Activated naive CD4-positive, alpha-beta T cell treated with anti-CD3 and anti-CD28 coated beads, Interleukin-2, amount 10 ng/mL, durations not matched to agents 7 days and 5 days (primary cell): ENCODE results near the gene SCARB1.

Experiments
- CTCF ChIA-PET: fragments of 350-600 bp; sonication (Branson Sonifier 250); formaldehyde crosslinking; loops from one replicate; lab custom pipeline; 2021; ENCODE audit warnings: antibody characterized with exemption; lab: Charles Lee
- DNase-seq: peaks from one replicate; pipeline ENCODE4 v3.0.0-alpha.2; 2020
- H3K27ac Mint-ChIP-seq: one replicate; pipeline ENCODE4 v1.8.0; 2021; ENCODE audit warnings: mild to moderate bottlenecking, moderate library complexity, mixed read lengths
- H3K27me3 Mint-ChIP-seq: one replicate; pipeline ENCODE4 v1.8.0; 2021; ENCODE audit warnings: mild to moderate bottlenecking, mixed read lengths
- H3K36me3 Mint-ChIP-seq: one replicate; pipeline ENCODE4 v1.8.0; 2021; ENCODE audit warnings: mixed read lengths
- H3K4me1 Mint-ChIP-seq: one replicate; pipeline ENCODE4 v1.8.0; 2021; ENCODE audit warnings: mixed read lengths
- H3K4me3 Mint-ChIP-seq: one replicate; pipeline ENCODE4 v1.8.0; 2021; ENCODE audit warnings: mild to moderate bottlenecking, moderate library complexity, mixed read lengths
- H3K9me3 Mint-ChIP-seq: one replicate; pipeline ENCODE4 v1.8.0; 2021; ENCODE audit warnings: mixed read lengths

SCARB1 gene

GRCh38 chr12:124763594-124763979, 100.1 kb downstream of the SCARB1 start:
- peaks cover 24% of the 10 kb centered on the region for H3K9me3 Mint-ChIP-seq
- CTCF ChIA-PET: interaction anchor here (1.1 to 1.4 kb wide), 3 partner anchors 116 to 422 kb away, joined by 3 read pairs; no protein-coding TSS in a partner anchor
- peaks cover 51% of the 10 kb centered on the region for H3K27me3 Mint-ChIP-seq
- peaks cover 8% of the 10 kb centered on the region for H3K36me3 Mint-ChIP-seq
- no peak overlapping the region for H3K4me3 Mint-ChIP-seq
- DNase-seq: no peak
- H3K27ac Mint-ChIP-seq: no peak overlapping the region
- H3K4me1 Mint-ChIP-seq: peaks cover 5% of the 10 kb centered on the region

- peaks cover 8% of the 10 kb centered on the region for H3K36me3 Mint-ChIP-seq
- CTCF ChIA-PET: interaction anchor here (1.1 to 1.4 kb wide), 2 partner anchors 11 to 726 kb away, joined by 4 to 6 read pairs; no protein-coding TSS in a partner anchor
- no peak overlapping the region for H3K4me3 Mint-ChIP-seq
- H3K27me3 Mint-ChIP-seq: peaks cover 51% of the 10 kb centered on the region
- peaks cover 24% of the 10 kb centered on the region for H3K9me3 Mint-ChIP-seq
- DNase-seq: no peak
- H3K27ac Mint-ChIP-seq: no peak overlapping the region
- peaks cover 5% of the 10 kb centered on the region for H3K4me1 Mint-ChIP-seq
Observed at GRCh38 chr12:124762791-124763593, 100.7 kb downstream of the SCARB1 start.

- CTCF ChIA-PET: interaction anchor here (1.1 to 1.5 kb wide), 3 partner anchors 8 to 725 kb away, joined by 4 to 6 read pairs (median 4); no protein-coding TSS in a partner anchor
- no peak overlapping the region for H3K4me3 Mint-ChIP-seq
- H3K27me3 Mint-ChIP-seq: peaks cover 51% of the 10 kb centered on the region
- no peak overlapping the region for H3K27ac Mint-ChIP-seq
- no peak for DNase-seq
- H3K9me3 Mint-ChIP-seq: peaks cover 26% of the 10 kb centered on the region
- peaks cover 5% of the 10 kb centered on the region for H3K4me1 Mint-ChIP-seq
- peaks cover 8% of the 10 kb centered on the region for H3K36me3 Mint-ChIP-seq
Observed at GRCh38 chr12:124762384-124762783, 101.3 kb downstream of the SCARB1 start.

- Mint-ChIP-seq H3K4me1 (no peaks in the 10 kb centered on the region), H3K4me3 (no peak overlapping the region), H3K27ac (no peak overlapping the region), H3K9me3 (peaks cover 29% of the 10 kb centered on the region), H3K27me3 (peaks cover 48% of the 10 kb centered on the region), H3K36me3 (peaks cover 8% of the 10 kb centered on the region)
- CTCF ChIA-PET: interaction anchor here (0.9 to 1.5 kb wide), 4 partner anchors 9 to 292 kb away, joined by 3 to 6 read pairs (median 4); no protein-coding TSS in a partner anchor
- DNase-seq: no peak
Observed at GRCh38 chr12:124761871-124762270, 101.8 kb downstream of the SCARB1 start.

GRCh38 chr12:124761056-124761455, 102.6 kb downstream of the SCARB1 start:
- peaks cover 47% of the 10 kb centered on the region for H3K27me3 Mint-ChIP-seq
- CTCF ChIA-PET: interaction anchor here (0.9 to 1.5 kb wide), 3 partner anchors 9 to 291 kb away, joined by 3 to 4 read pairs (median 4); no protein-coding TSS in a partner anchor
- no peak overlapping the region for H3K4me3 Mint-ChIP-seq
- peaks cover 8% of the 10 kb centered on the region for H3K36me3 Mint-ChIP-seq
- H3K4me1 Mint-ChIP-seq: no peaks in the 10 kb centered on the region
- no peak for DNase-seq
- no peak overlapping the region for H3K27ac Mint-ChIP-seq
- H3K9me3 Mint-ChIP-seq: peaks cover 29% of the 10 kb centered on the region

- Mint-ChIP-seq H3K4me1 (peaks cover under 1% of the 10 kb centered on the region), H3K9me3 (peaks cover 27% of the 10 kb centered on the region), H3K36me3 (peaks cover 8% of the 10 kb centered on the region), H3K27me3 (peaks cover 49% of the 10 kb centered on the region), H3K4me3 (no peak overlapping the region), H3K27ac (no peak overlapping the region)
- CTCF ChIA-PET: interaction anchor here (1.2 kb wide), 1 partner anchor 290 kb away, joined by 4 read pairs; no protein-coding TSS in a partner anchor
- DNase-seq: no peak
Observed at GRCh38 chr12:124760560-124760959, 103.1 kb downstream of the SCARB1 start.

GRCh38 chr12:124759841-124760503, 103.7 kb downstream of the SCARB1 start:
- CTCF ChIA-PET: no interaction called here

GRCh38 chr12:124758266-124759220, 105.1 kb downstream of the SCARB1 start:
- Mint-ChIP-seq H3K4me1 (peaks cover 9% of the 10 kb centered on the region), H3K27me3 (peaks cover 59% of the 10 kb centered on the region), H3K4me3 (no peak overlapping the region), H3K9me3 (peaks cover 12% of the 10 kb centered on the region), H3K36me3 (no peaks in the 10 kb centered on the region), H3K27ac (no peak overlapping the region)
- no peak for DNase-seq
- CTCF ChIA-PET: no interaction called here

More at GRCh38 chr12:124759841-124760503, 103.7 kb downstream of the SCARB1 start:
- Mint-ChIP-seq H3K4me3 (no peak overlapping the region), H3K4me1 (peaks cover 7% of the 10 kb centered on the region), H3K36me3 (peaks cover 8% of the 10 kb centered on the region), H3K27ac (no peak overlapping the region), H3K27me3 (peaks cover 52% of the 10 kb centered on the region), H3K9me3 (peaks cover 22% of the 10 kb centered on the region)
- no peak for DNase-seq

- Mint-ChIP-seq H3K4me1 (peaks cover 9% of the 10 kb centered on the region), H3K36me3 (no peaks in the 10 kb centered on the region), H3K27me3 (peaks cover 68% of the 10 kb centered on the region), H3K9me3 (peaks cover 16% of the 10 kb centered on the region), H3K27ac (no peak overlapping the region), H3K4me3 (no peak overlapping the region)
- CTCF ChIA-PET: interaction anchor here (0.8 kb wide), 1 partner anchor 9 kb away, joined by 3 read pairs; no protein-coding TSS in a partner anchor
- DNase-seq: no peak
Observed at GRCh38 chr12:124757329-124757728, 106.3 kb downstream of the SCARB1 start.

- DNase-seq: no peak
- peaks cover 63% of the 10 kb centered on the region for H3K27me3 Mint-ChIP-seq
- peaks cover 9% of the 10 kb centered on the region for H3K4me1 Mint-ChIP-seq
- H3K9me3 Mint-ChIP-seq: peaks cover 15% of the 10 kb centered on the region
- no peak overlapping the region for H3K27ac Mint-ChIP-seq
- CTCF ChIA-PET: no interaction called here
- no peaks in the 10 kb centered on the region for H3K36me3 Mint-ChIP-seq
- no peak overlapping the region for H3K4me3 Mint-ChIP-seq
Observed at GRCh38 chr12:124756760-124757159, 106.9 kb downstream of the SCARB1 start.

GRCh38 chr12:124756166-124756565, 107.5 kb downstream of the SCARB1 start:
- H3K4me1 Mint-ChIP-seq: peaks cover 9% of the 10 kb centered on the region
- CTCF ChIA-PET: interaction anchor here (0.6 kb wide), 1 partner anchor 724 kb away, joined by 3 read pairs; no protein-coding TSS in a partner anchor
- no peak for DNase-seq
- H3K27me3 Mint-ChIP-seq: peaks cover 63% of the 10 kb centered on the region
- H3K4me3 Mint-ChIP-seq: no peak overlapping the region
- no peaks in the 10 kb centered on the region for H3K36me3 Mint-ChIP-seq
- H3K27ac Mint-ChIP-seq: no peak overlapping the region
- H3K9me3 Mint-ChIP-seq: peaks cover 15% of the 10 kb centered on the region

- no peak for DNase-seq
- Mint-ChIP-seq H3K27ac (no peak overlapping the region), H3K27me3 (peaks cover 63% of the 10 kb centered on the region), H3K36me3 (no peaks in the 10 kb centered on the region), H3K4me3 (no peak overlapping the region), H3K4me1 (peaks cover 9% of the 10 kb centered on the region), H3K9me3 (peaks cover 15% of the 10 kb centered on the region)
- CTCF ChIA-PET: interaction anchor here (0.6 to 0.9 kb wide), 2 partner anchors 9 to 724 kb away, joined by 3 to 5 read pairs; no protein-coding TSS in a partner anchor
Observed at GRCh38 chr12:124755801-124756148, 107.9 kb downstream of the SCARB1 start.
